Stimulated activated CD4-positive, alpha-beta T cell treated with anti-CD3 and anti-CD28 coated beads, Interleukin-4, amount 100 ng/mL, for 4 hours (primary cell): ENCODE measurements around the gene LINS1.
"Not testable (repeated sequence)": the region's sequence is repeated elsewhere in the genome, so short reads cannot be mapped to it uniquely, and the experiment has no call there.

Source experiments
- DNase-seq, 2 experiments: peaks; one replicate each; pipeline ENCODE4 v3.0.0-alpha.2; 2020

The LINS1 gene

GRCh38 chr15:100601617-100602063 is 344 bp downstream of the LINS1 start:
- no peak for DNase-seq

- DNase-seq, result peak; percentile 26 to 52
These were observed 821 bp downstream of the LINS1 start for GRCh38 chr15:100601163-100601562.

GRCh38 chr15:100598655-100599054 is 3.3 kb downstream of the LINS1 start:
- DNase-seq, result no peak

- DNase-seq, result no peak
These were observed 4.1 kb downstream of the LINS1 start for GRCh38 chr15:100597862-100598261.

GRCh38 chr15:100596792-100597191 is 5.2 kb downstream of the LINS1 start:
- DNase-seq, result peak; percentile 87 to 95

- DNase-seq, result no peak
These were observed 6.0 kb downstream of the LINS1 start for GRCh38 chr15:100595964-100596363.

- DNase-seq, result no peak
These were observed 8.6 kb downstream of the LINS1 start for GRCh38 chr15:100593431-100593830.

- no peak for DNase-seq
These were observed 9.1 kb downstream of the LINS1 start for GRCh38 chr15:100592898-100593297.

- DNase-seq, result no peak
These were observed 10.1 kb downstream of the LINS1 start for GRCh38 chr15:100591835-100592234.

GRCh38 chr15:100591163-100591562 is 10.8 kb downstream of the LINS1 start:
- not testable (repeated sequence) for DNase-seq

- DNase-seq, result no peak
These were observed 13.2 kb downstream of the LINS1 start for GRCh38 chr15:100588638-100589242.

- no peak for DNase-seq
These were observed 21.6 kb downstream of the LINS1 start for GRCh38 chr15:100580414-100580813.

- DNase-seq, result no peak
These were observed 28.5 kb downstream of the LINS1 start for GRCh38 chr15:100573526-100573925.

- no peak for DNase-seq
These were observed 29.5 kb downstream of the LINS1 start for GRCh38 chr15:100572362-100572983.

- no peak for DNase-seq
These were observed 30.3 kb downstream of the LINS1 start for GRCh38 chr15:100571592-100572167.

GRCh38 chr15:100570735-100571313 is 31.2 kb downstream of the LINS1 start:
- no peak for DNase-seq

GRCh38 chr15:100570275-100570674 is 31.7 kb downstream of the LINS1 start:
- no peak for DNase-seq

- no peak for DNase-seq
These were observed 32.6 kb downstream of the LINS1 start for GRCh38 chr15:100569391-100569790.

GRCh38 chr15:100566850-100567628 is 34.9 kb downstream of the LINS1 start:
- DNase-seq, result no peak

GRCh38 chr15:100565591-100565990 is 36.4 kb downstream of the LINS1 start:
- no peak for DNase-seq

GRCh38 chr15:100560323-100560722 is 41.7 kb downstream of the LINS1 start:
- no peak for DNase-seq

- DNase-seq, result no peak
These were observed 42.7 kb downstream of the LINS1 start for GRCh38 chr15:100559330-100559729.

- no peak for DNase-seq
These were observed 43.2 kb downstream of the LINS1 start for GRCh38 chr15:100558771-100559254.
